ENCODE measurements around the gene ARG2. TPM values are rescaled to one million over a fixed set of nuclear protein-coding genes. Genes with fewer than 3 reads are reported as not detected.

Gene ARG2
- 40.1 and 51.2 TPM in 2 replicates for polyA plus RNA-seq

GRCh38 chr14:67619446-67620216 is at the start of gene ARG2:
TSS of gene ARG2 (plus strand) at chr14:67619920. CDS start at chr14:67619978, 58 bp downstream.

GRCh38 chr14:67599698-67600561 is 19.8 kb upstream of the ARG2 start, which contains the start of gene PIGH:
TSS of gene PIGH (minus strand) at chr14:67600268. CDS start at chr14:67600203, 65 bp downstream.

GRCh38 chr14:67674480-67675218 is 54.9 kb downstream of the ARG2 start, which contains the start of gene VTI1B:
TSS of gene VTI1B (minus strand) at chr14:67674632. CDS start at chr14:67674489, 143 bp downstream.

GRCh38 chr14:67695394-67695949 is 75.8 kb downstream of the ARG2 start, which contains the start of gene RDH11:
TSS of gene RDH11 (minus strand) at chr14:67695764. CDS start at chr14:67695703, 61 bp downstream.

Other genes with a start within 250 kb of the ARG2 start
- not detected in 2 replicates for gene PLEK2, start 207.8 kb upstream of the ARG2 start, polyA plus RNA-seq
- 1.2 and 2.0 TPM in 2 replicates for gene TMEM229B, start 131.2 kb upstream of the ARG2 start, polyA plus RNA-seq
- gene PLEKHH1, start 86.6 kb upstream of the ARG2 start, polyA plus RNA-seq, result 3.3 and 4.6 TPM in 2 replicates
- gene PIGH, start 19.7 kb upstream of the ARG2 start, polyA plus RNA-seq, result 56.1 and 69.2 TPM in 2 replicates
- gene VTI1B, start 54.7 kb downstream of the ARG2 start, polyA plus RNA-seq, result 28.1 and 35.9 TPM in 2 replicates
- 71.4 and 106 TPM in 2 replicates for gene RDH11, start 75.8 kb downstream of the ARG2 start, polyA plus RNA-seq
- gene RDH12, start 82.0 kb downstream of the ARG2 start, polyA plus RNA-seq, result 17.1 and 21.6 TPM in 2 replicates
- gene ZFYVE26, start 196.7 kb downstream of the ARG2 start, polyA plus RNA-seq, result 1.1 and 3.3 TPM in 2 replicates
- gene RAD51B, start 199.9 kb downstream of the ARG2 start, polyA plus RNA-seq, result 5.8 and 12.0 TPM in 2 replicates

Data from Purkinje cell (primary cell).